Measurements from ENCODE around the gene BICRAL.

DNA sequence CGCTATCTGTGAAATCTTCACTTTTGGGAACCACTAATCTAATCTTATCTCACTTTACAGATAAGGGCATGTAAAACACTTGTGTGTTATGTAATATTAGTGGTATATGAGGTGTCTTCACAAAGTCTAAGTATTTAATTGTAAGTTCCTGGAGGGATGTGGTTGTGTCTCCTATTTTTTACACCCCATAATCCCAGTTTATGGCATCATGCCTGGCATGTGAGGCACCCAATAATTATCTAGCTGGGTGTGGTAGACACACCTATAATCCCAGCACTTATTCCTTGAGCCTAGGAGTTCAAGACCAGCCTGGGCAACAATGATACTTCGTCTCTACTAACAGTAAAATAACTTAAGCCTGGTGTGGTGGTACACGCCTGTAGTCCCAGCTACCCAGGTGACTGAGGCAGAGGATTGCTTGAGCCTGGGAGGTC, 19.4 kb upstream of the BICRAL start:
- TF ChIP-seq, protein P1, sequence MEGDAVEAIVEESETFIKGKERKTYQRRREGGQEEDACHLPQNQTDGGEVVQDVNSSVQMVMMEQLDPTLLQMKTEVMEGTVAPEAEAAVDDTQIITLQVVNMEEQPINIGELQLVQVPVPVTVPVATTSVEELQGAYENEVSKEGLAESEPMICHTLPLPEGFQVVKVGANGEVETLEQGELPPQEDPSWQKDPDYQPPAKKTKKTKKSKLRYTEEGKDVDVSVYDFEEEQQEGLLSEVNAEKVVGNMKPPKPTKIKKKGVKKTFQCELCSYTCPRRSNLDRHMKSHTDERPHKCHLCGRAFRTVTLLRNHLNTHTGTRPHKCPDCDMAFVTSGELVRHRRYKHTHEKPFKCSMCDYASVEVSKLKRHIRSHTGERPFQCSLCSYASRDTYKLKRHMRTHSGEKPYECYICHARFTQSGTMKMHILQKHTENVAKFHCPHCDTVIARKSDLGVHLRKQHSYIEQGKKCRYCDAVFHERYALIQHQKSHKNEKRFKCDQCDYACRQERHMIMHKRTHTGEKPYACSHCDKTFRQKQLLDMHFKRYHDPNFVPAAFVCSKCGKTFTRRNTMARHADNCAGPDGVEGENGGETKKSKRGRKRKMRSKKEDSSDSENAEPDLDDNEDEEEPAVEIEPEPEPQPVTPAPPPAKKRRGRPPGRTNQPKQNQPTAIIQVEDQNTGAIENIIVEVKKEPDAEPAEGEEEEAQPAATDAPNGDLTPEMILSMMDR (IDR thresholded peaks at IDR 0.05 in 8 of 11, conservative IDR thresholded peaks at IDR 0.05 in 3 of 11), result no peak
- no peak for TF ChIP-seq POLR2A (IDR thresholded peaks at IDR 0.05)

Measured in spleen (tissue), 7 donors.